TTC549 (cell line): Measurements from ENCODE around the gene RSAD2.
A peak's percentile ranks its signal among the peaks of the same experiment; 100 is the strongest.
"Not testable (repeated sequence)": the region's sequence is repeated elsewhere in the genome, so short reads cannot be mapped to it uniquely, and the experiment has no call there.

Source experiments
- FAIRE-seq: peaks from 2 replicates; lab custom pipeline; 2012; peaks lifted over from hg19 to GRCh38; lab: Jason Lieb, UNC

Gene RSAD2

GRCh38 chr2:6864231-6864754, 13.3 kb upstream of the RSAD2 start:
- FAIRE-seq, result no peak

- FAIRE-seq, result no peak
These were observed 12.6 kb upstream of the RSAD2 start for GRCh38 chr2:6864923-6865345.

GRCh38 chr2:6865346-6866274, 12.0 kb upstream of the RSAD2 start, which contains the start of gene CMPK2:
Gene CMPK2 (minus strand): TSS chr2:6865907. CDS start chr2:6865696, 211 bp downstream.
- no peak for FAIRE-seq

DNA sequence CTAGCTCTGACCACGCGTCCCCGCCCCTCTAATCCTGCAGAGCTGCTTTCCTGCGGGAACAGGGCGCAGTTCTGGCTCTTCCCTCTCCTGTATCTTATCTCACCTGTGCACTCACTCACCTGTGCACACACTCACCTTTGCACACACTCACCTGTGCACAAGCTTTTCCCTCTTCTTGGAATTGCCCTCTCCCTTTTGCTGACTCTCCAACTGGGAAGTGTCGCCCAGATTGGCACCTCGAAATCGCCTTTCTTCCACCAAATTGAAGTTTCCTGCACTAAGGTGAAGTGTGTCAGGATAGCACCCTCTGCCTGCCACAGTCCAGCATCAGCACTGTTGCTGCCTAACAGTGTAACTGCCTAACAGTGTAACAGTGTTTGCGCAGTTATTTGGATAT, 11.3 kb upstream of the RSAD2 start:
- FAIRE-seq, result no peak

- FAIRE-seq, result no peak
These were observed 10.6 kb upstream of the RSAD2 start for GRCh38 chr2:6866982-6867381.

GRCh38 chr2:6872394-6872793, 5.2 kb upstream of the RSAD2 start:
- no peak for FAIRE-seq

DNA sequence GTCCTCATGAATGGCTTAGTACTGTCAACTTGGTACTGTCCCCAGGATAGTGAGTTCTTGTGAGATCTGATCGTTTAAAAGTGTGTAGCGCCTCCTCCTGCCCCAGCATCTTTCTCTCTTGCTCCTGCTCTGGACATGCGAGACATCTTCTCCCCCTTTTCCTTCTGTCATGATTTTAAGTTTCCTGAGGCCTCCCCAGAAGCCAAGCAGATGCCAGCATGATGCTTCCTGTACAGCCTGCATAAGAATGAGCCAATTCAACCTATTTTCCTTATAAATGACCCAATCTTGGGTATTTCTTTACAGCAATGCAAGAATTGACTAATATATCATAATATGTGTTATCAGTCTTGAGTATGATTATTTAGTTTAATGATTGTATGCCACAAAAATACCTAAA, 3.5 kb upstream of the RSAD2 start:
- FAIRE-seq, result no peak

DNA sequence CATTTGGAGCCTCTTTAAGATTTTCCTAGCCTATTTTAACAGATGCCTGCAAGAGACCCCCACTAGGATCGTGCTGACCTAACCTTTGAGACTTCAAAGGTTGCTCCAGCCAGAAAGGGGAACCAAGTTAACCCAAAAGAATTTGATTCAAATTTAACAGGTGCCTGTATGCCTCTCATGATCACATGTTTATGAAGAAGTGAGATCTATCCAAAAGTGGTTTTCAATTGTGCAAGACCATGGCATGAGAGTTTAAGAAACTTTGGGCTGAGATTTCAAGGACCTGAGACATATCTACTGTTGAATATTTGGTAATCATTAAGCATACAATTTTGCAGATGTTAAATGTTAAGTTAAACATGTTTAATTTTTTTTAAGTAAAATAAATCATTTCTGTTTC, 1.3 kb upstream of the RSAD2 start:
- FAIRE-seq, result no peak

GRCh38 chr2:6878549-6878948, 972 bp downstream of the RSAD2 start:
- no peak for FAIRE-seq

GRCh38 chr2:6879011-6879410, 1.4 kb downstream of the RSAD2 start:
- FAIRE-seq, result no peak

GRCh38 chr2:6880200-6880733, 2.7 kb downstream of the RSAD2 start:
- no peak for FAIRE-seq

- FAIRE-seq, result no peak
These were observed 3.5 kb downstream of the RSAD2 start for GRCh38 chr2:6881046-6881445.

- no peak for FAIRE-seq
These were observed 3.9 kb downstream of the RSAD2 start for GRCh38 chr2:6881516-6881915.

DNA sequence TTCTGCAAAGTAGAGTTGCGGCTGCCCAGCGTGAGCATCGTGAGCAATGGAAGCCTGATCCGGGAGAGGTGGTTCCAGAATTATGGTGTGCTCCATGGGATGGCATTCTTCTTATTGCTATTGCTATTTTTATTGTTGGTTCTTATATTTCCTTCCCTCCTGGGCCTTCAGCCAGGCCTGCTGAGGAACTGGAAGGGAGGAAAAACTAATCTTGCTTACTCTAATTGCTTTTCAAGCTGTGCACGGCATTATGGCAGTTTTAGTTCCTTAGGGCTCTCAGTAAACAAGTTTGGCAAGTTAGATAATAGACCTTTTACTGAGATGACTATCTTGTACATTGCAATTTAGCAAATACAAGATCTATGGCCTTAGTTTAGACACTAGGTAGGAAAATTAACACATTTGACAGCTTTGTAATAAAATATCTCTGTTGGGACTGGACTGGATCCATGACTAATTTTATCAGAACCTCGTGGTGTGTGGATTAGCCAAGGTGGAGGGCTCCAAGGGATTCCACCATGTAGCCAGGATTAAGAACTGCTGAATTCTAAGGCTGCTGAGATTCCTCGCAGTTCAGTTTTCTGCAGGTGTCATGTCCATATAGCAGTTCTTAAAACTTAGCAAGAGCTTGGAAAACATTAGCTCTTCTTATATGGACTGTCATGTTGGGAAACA, 6.0 kb downstream of the RSAD2 start:
- FAIRE-seq, result no peak

GRCh38 chr2:6885551-6885950, 8.0 kb downstream of the RSAD2 start:
- FAIRE-seq, result no peak

- FAIRE-seq, result no peak
These were observed 8.4 kb downstream of the RSAD2 start for GRCh38 chr2:6885968-6886367.

DNA sequence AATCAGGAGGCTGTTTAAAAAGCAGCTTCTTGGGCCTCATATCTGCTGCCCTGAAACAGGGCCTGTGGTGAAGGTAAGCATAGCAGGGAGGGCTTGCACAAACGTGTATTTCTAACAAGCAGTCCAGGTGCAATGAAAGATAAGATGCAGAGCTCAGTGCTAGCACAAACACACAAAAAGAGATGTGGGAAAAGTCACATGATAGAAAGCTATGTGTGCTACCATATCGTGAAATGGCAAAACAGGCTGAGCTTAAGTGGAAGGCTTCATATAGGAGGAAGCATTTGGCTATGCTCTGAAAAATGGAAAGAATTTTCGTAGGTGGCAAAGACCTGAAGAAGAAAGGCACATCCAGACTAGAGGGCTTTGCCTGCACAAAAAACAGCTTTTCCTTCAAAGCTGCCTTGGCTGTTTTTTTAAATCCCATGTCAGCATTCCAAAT, 10.2 kb downstream of the RSAD2 start:
- no peak for FAIRE-seq

DNA sequence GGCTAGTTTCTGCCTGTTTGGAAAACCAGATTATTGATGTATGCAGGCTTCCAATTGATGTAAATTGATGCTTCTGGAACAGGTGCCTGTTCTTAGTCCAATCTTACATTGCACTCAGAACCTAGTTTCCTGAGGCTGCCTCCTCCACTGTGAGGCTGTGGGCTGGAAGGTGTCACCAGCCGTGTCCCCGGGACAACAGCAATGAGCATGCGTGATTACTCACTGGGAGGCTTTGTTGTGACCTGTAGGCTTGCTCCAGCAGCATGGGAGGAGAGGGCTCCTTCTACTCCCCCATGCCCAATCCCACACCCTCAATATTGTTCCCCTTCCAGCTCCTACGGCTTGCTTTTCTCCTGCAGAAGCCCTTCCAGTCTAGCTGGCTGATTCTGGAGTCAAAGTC, 11.1 kb downstream of the RSAD2 start:
- no peak for FAIRE-seq

DNA sequence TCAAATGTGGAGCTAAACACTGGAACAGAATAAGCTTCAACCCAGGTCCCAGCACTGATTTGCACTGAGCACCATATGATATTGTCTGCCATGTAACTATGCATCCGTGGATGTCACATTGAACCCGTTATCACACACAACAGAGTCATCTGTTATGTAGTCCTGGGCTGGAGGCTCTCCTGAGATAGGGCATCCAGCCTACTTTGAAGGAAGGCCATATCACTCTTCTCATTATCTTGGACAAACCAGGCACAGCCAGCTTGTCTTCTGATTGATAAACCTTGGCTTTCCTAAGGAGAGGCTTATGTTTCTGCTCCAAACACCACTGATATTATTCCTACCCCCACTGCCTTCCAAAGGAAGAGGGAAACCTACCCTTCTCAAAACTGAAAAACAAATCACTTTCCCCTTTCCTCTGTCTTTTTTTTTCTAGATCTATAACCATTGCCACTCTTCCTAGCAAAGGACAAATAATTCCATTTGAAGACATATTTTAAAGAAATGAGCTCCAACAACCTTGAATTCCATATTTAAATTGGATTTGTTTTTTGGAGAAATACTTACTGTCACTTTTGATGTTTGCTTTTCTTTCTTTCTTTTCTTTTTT, 16.4 kb downstream of the RSAD2 start:
- FAIRE-seq, result no peak

DNA sequence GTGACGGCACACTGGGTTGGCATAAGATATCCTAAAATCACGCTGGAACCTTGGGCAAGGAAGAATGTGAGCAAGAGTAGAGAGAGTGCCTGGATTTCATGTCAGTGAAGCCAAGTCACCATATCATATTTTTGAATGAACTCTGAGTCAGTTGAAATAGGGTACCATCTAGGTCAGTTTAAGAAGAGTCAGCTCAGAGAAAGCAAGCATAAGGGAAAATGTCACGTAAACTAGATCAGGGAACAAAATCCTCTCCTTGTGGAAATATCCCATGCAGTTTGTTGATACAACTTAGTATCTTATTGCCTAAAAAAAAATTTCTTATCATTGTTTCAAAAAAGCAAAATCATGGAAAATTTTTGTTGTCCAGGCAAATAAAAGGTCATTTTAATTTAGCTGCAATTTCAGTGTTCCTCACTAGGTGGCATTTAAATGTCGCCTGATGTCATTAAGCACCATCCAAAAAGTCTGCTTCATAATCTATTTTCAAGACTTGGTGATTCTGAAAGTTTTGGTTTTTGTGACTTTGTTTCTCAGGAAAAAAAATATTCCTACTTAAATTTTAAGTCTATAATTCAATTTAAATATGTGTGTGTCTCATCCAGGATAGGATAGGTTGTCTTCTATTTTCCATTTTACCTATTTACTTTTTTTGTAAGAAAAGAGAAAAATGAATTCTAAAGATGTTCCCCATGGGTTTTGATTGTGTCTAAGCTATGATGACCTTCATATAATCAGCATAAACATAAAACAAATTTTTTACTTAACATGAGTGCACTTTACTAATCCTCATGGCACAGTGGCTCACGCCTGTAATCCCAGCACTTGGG, 19.6 kb downstream of the RSAD2 start:
- peak; percentile 95 for FAIRE-seq

GRCh38 chr2:6902581-6902980, 25.0 kb downstream of the RSAD2 start:
- FAIRE-seq, result not testable (repeated sequence)

DNA sequence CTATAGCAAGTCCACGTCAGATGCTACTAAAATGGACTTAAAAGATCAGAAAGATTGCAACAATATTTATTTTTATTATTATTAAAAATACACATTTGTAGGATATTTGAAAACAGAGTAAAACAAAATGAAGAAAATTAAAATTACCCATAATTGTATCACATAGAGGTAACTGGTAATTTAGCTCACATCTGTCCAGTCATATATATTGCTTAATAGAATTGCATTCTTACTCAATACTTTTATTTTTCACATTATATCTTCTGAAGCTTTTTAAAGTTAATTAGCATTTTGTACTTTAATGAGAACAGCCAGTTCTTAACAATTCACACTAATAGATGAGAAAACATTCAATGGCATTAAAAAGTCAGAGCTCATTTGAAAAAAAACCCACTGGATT, 28.1 kb downstream of the RSAD2 start:
- FAIRE-seq, result no peak
